Rectal smooth muscle tissue (tissue), 1 donor: Measurements from ENCODE around the gene COX7B.
"Not testable (repeated sequence)": the region's sequence is repeated elsewhere in the genome, so short reads cannot be mapped to it uniquely, and the experiment has no call there.

ENCODE experiments used
- H3K27ac ChIP-seq: one replicate; pipeline ENCODE4 v1.7.0; 2013; ENCODE audit warnings: low read depth, low read length, inconsistent platforms
- H3K27me3 ChIP-seq: one replicate; pipeline ENCODE4 v1.7.0; 2013; ENCODE audit warnings: low read length; ENCODE audit not compliant: control insufficient read depth, insufficient read depth
- H3K36me3 ChIP-seq: one replicate; pipeline ENCODE4 v1.7.0; 2013; ENCODE audit warnings: low read length; ENCODE audit not compliant: control insufficient read depth, insufficient read depth
- H3K4me1 ChIP-seq: one replicate; pipeline ENCODE4 v1.7.0; 2013; ENCODE audit warnings: low read length; ENCODE audit not compliant: control insufficient read depth, insufficient read depth
- H3K4me3 ChIP-seq: one replicate; pipeline ENCODE4 v1.7.0; 2013; ENCODE audit warnings: low read length
- H3K9ac ChIP-seq: one replicate; pipeline ENCODE4 v1.7.0; 2013; ENCODE audit warnings: low read length

Gene COX7B

DNA sequence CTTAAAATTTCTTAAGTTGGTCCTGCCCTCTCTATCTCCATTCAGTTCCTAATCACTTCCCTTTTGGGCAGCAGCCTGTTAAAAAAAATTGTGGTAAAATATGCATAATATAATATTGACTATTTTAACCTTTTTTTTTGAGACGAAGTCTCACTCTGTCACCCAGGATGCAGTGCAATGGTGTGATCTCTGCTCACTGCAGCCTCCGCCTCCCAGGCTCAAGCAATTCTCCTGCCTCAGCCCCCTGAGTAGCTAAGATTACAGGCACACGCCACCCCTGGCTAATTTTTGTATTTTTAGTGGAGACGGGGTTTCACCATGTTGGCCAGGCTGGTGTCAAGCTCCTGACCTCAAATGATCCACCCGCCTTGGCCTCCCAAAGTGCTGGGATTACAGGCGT, 20.1 kb downstream of the COX7B start:
- H3K4me1 ChIP-seq, H3K4me3 ChIP-seq, H3K36me3 ChIP-seq, H3K27ac ChIP-seq, H3K9ac ChIP-seq, H3K27me3 ChIP-seq: not testable (repeated sequence)

DNA sequence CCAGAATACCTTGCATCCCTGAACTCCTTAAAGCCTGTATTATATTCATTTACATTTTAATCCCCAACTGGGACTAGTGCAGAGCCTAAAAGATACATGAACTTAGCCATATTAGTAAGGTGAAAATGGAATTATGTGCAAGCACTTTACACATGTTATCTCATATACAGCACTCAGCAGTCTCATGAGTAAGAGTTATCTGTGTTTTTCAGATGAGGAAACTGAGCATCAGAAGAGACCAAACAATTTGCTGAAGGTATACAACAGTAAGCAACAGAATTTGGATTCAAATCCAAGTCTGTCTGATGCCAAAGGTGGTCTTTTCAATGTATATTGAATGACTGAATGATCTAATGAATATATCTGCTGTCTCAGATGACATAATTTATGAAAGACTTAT, 23.5 kb downstream of the COX7B start:
- H3K27ac ChIP-seq = no peak overlapping the region

DNA sequence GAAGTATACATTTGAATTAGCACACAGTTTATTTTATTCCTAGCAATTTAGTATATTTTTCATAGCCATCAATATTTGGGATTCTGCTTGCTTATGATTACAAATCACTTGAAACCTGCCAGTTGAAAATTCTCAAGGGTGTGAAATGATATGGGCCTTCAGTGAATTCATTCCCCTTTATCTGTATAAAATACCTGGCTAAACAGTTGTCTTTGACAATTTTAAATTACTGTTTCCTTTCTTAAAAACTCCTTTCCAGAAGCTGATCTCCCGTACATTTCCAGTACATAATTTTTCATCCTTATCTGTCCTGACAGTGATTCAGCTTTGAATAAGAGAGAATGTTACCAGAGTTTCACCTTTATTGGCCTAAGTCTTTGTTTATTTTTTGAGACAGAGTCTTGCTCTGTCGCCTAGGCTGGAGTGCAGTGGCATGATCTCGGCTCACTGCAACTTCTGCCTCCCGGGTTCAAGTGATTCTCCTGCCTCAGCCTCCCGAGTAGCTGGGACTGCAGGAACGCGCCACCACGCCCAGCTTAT, 25.1 kb downstream of the COX7B start:
- Histone ChIP-seq H3K4me3 (no peak overlapping the region), H3K36me3 (no peaks in the 10 kb centered on the region), H3K27me3 (no peaks in the 10 kb centered on the region), H3K4me1 (no peaks in the 10 kb centered on the region), H3K9ac (no peak overlapping the region), H3K27ac (no peak overlapping the region)

More for the DNA sequence above, 23.5 kb downstream of the COX7B start:
- Histone ChIP-seq H3K36me3 (no peaks in the 10 kb centered on the region), H3K9ac (no peak overlapping the region), H3K27me3 (no peaks in the 10 kb centered on the region), H3K4me1 (no peaks in the 10 kb centered on the region), H3K4me3 (no peak overlapping the region)

DNA sequence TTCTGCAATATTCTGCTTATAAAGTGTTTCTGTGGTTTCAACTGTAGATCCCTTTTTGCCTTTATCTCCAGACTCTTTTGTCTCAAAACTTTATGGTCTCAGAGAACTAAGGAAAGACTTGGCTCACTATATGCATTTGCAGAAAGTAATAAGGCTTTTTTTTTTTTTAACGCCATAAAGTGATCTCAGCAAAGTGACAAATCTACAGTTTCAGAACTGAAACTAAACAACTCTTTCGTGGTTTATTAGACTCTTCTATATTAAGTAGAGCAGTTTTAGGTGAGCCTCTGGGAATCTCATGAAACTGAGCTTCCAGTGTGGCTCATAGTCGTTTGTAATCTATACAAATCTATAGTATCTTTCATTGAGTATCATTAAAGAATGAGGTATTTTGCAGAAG, 26.5 kb downstream of the COX7B start:
- H3K27ac ChIP-seq = no peak overlapping the region
- H3K27me3 ChIP-seq = no peaks in the 10 kb centered on the region
- H3K36me3 ChIP-seq = no peaks in the 10 kb centered on the region
- no peak overlapping the region for H3K4me3 ChIP-seq
- no peaks in the 10 kb centered on the region for H3K4me1 ChIP-seq
- no peak overlapping the region for H3K9ac ChIP-seq

DNA sequence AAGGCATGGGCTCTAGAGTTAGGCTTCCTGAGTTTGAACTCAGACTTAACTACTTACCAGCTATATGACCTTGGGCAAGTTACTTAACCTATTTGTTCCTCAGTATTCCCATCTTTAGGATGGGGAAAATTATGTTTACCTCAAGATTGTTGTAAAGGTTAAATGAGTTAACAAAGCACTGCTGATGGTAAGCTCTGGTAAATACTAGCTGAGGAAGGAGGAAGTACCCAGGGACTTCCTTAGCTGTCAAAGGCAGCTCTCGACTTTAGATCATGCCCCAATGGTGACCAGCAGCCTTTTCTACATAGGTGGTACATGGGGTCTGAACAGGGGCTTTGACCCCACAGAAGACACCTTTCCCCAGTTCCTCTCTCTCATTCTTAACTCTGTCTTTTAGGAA, 31.3 kb downstream of the COX7B start:
- Histone ChIP-seq H3K27ac (no peak overlapping the region), H3K4me3 (no peak overlapping the region), H3K9ac (no peak overlapping the region), H3K27me3 (no peaks in the 10 kb centered on the region), H3K36me3 (no peaks in the 10 kb centered on the region), H3K4me1 (no peaks in the 10 kb centered on the region)

DNA sequence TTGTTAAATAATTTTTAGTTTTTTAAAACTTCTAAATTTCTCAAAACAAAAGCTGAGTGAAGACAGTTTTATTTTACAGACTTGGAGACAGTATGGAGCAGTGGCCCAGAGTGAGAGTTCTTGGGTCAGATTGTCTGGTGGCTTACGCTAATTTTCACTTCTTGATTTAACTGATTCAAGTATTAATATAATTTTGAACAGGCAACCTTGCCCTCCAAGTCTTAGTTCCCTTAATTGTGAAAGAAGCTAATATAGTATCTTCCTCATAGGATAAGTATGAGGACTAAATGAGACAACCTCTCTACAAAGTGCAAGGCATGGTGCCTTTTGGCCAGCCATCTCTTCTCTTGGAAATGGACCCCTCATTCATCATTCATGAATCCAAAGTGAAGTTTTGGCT, 36.6 kb downstream of the COX7B start:
- Histone ChIP-seq H3K4me3 (no peak overlapping the region), H3K4me1 (no peaks in the 10 kb centered on the region), H3K9ac (no peak overlapping the region)

DNA sequence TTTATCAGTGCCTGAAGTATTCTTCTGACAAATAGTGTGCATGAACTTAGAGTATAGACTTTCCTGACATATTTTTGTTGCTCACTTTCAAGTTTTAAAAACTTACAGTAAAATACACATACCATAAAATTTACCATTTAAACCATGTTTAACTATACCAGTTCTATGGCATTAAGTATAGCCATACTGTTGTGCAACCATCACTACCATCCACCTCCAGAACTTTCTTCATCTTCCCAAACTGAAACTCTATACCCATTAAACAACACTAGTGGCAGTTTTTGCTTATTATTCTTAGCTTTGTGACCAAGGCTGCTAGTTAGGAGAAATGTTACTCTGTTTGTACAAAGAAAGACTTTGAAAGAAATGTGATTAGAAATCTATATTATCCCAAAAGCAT, 37.0 kb downstream of the COX7B start:
- H3K27me3 ChIP-seq = no peaks in the 10 kb centered on the region
- no peaks in the 10 kb centered on the region for H3K36me3 ChIP-seq
- H3K27ac ChIP-seq = no peak overlapping the region
- no peak overlapping the region for H3K9ac ChIP-seq
- H3K4me3 ChIP-seq = no peak overlapping the region
- H3K4me1 ChIP-seq = no peaks in the 10 kb centered on the region

More for the DNA sequence above, 36.6 kb downstream of the COX7B start:
- no peaks in the 10 kb centered on the region for H3K36me3 ChIP-seq
- no peaks in the 10 kb centered on the region for H3K27me3 ChIP-seq
- no peak overlapping the region for H3K27ac ChIP-seq

DNA sequence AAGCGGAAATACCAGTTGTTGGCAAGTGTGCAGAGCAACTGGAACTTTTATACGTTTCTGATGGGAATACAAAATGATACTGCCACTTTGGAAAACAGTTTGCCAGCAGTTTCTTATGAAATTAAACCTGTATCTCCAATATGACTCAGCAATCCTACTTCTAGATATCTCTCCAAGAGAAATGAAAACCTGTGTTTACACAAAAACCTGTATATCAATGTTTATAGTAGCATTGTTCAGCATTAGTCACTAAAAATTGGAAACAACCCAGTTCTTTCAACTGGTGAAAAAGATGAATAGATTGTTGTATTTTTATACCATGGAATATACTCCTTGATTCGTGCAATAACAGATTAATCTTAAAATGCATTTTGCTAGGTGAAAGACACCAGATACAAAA, 38.0 kb downstream of the COX7B start:
- Histone ChIP-seq H3K27me3 (no peaks in the 10 kb centered on the region), H3K27ac (no peak overlapping the region)

DNA sequence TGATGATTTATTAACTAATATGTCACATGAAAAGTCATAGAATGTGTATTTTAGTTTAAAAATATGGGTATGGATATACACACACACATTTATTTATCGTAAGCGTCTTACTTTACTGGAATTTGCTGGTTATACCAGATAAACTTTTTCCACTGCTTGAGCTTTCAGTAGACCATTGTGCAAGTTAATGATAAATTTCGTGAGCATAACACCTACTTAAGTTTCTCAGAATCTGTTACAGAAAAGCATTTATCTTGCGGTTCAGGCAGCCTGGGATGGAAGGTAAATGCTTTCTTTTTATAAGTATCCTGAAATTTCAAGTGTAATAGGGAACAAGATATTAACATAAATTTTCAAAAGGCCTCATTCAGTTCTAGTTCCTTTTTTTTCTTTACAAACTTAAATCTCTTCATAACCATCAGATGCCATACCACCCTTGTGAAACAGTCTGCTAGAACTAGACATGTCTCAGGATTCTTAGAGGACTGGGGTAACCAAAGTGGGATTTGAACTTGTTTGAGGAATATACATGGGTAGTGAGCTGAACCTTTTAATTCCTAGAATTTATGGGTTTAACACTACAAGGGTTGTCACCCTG, 38.9 kb downstream of the COX7B start:
- Histone ChIP-seq H3K9ac (no peak overlapping the region), H3K4me3 (no peak overlapping the region), H3K36me3 (no peaks in the 10 kb centered on the region), H3K4me1 (no peaks in the 10 kb centered on the region), H3K27ac (no peak overlapping the region), H3K27me3 (no peaks in the 10 kb centered on the region)

More for the DNA sequence above, 38.0 kb downstream of the COX7B start:
- Histone ChIP-seq H3K9ac (no peak overlapping the region), H3K36me3 (no peaks in the 10 kb centered on the region), H3K4me1 (no peaks in the 10 kb centered on the region), H3K4me3 (no peak overlapping the region)

DNA sequence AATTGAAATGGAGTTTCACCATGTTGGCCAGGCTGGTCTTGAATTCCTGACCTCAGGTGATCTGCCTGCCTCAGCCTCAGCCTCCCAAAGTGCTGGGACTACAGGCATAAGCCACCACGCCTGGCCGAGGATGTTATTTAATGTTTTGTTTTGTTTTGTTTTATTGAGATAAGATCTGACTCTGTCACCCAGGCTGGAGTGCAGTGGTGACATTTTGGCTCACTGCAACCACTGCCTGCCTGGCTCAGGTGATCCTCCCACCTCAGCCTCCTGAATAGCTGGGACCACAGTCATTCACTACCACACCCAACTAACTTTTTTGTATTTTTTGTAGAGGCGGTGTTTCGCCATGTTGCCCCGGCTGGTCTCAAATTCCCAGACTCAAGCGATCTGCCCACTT, 45.8 kb downstream of the COX7B start:
- H3K4me3 ChIP-seq, H3K27ac ChIP-seq, H3K9ac ChIP-seq, H3K36me3 ChIP-seq, H3K4me1 ChIP-seq, H3K27me3 ChIP-seq: not testable (repeated sequence)

DNA sequence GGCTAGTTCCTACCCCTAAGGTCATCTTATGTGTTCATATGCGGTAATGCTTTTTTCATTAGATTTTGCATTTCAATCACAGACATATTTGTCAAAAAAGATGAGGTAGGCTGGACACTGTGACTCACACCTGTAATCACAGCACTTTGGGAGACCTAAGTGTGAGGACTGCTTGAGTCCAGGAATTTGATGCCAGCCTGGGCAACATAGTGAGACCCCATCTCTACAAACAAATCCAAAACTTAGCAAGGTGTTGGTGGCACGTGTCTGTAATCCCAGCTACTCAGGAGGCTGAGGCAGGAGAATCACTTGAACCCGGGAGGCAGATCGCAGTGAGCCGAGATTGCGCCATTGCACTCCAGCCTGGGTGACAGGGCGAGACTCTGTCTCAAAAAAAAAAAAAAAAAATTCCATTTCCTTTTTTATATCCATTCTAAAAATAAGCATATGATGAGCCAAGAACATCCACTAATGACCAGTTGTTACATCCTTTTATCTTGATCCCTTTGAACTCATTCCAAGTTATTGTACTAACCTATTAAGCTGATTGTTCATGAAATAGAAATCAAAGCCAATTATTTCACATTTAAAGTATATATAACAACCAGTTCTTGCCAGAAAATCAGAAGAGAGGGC, 46.8 kb downstream of the COX7B start:
- H3K36me3 ChIP-seq = no peaks in the 10 kb centered on the region
- H3K27me3 ChIP-seq = no peaks in the 10 kb centered on the region

DNA sequence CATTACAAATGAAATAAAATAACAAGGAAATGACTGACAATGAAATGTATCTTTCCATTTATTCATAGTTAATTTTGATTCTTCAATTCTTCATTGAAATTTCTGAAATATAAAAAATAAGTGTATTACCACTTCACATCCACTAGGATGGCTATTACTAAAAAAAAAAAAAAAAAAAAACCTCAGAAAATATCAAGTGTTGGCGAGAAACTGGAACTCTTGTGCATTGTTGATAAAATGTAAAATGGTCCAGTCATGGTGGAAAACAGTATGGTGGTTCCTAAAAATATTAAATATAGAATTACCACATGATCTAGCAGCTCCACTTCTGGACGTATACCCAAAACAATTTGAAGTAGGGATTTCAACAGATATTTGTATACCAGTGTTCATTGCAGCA, 47.3 kb downstream of the COX7B start:
- Histone ChIP-seq H3K27ac (no peak overlapping the region), H3K27me3 (no peaks in the 10 kb centered on the region), H3K4me3 (no peak overlapping the region), H3K4me1 (no peaks in the 10 kb centered on the region), H3K36me3 (no peaks in the 10 kb centered on the region), H3K9ac (no peak overlapping the region)

More for the DNA sequence above, 46.8 kb downstream of the COX7B start:
- H3K27ac ChIP-seq = no peak overlapping the region
- no peaks in the 10 kb centered on the region for H3K4me1 ChIP-seq
- no peak overlapping the region for H3K4me3 ChIP-seq
- no peak overlapping the region for H3K9ac ChIP-seq

DNA sequence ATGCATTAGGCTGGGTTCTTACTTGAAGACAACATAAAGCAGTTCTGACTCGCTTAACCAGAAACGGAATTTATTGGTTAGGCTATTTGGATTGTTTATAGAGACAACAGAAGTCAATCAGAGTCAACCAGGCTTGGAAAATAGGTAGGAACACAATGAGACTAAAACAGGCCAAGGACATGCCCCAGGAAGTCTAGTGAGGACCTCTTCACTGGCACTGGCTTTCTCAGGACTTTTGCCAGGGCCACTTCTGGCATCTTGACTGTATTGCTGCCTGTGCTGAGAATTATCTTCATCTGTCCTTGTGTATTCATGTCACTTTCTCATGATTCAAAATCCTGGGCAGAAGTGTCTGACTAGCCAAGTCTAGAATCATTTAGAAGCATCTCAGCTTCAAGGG, 50.6 kb downstream of the COX7B start:
- Histone ChIP-seq H3K27me3 (no peaks in the 10 kb centered on the region), H3K4me1 (no peaks in the 10 kb centered on the region), H3K9ac (no peak overlapping the region), H3K4me3 (no peak overlapping the region), H3K36me3 (no peaks in the 10 kb centered on the region), H3K27ac (no peak overlapping the region)
